GM18873 (cell line): ENCODE measurements around the gene TMPRSS11A.

ENCODE experiments used
- ATAC-seq: cut with Tn5 transposase; IDR thresholded peaks from one replicate; pipeline ENCODE4 v1.9.1; 2021; ENCODE audit warnings: mild to moderate bottlenecking, moderate library complexity, moderate number of reproducible peaks; ENCODE audit not compliant: unreplicated experiment, low FRiP score

TMPRSS11A gene

DNA sequence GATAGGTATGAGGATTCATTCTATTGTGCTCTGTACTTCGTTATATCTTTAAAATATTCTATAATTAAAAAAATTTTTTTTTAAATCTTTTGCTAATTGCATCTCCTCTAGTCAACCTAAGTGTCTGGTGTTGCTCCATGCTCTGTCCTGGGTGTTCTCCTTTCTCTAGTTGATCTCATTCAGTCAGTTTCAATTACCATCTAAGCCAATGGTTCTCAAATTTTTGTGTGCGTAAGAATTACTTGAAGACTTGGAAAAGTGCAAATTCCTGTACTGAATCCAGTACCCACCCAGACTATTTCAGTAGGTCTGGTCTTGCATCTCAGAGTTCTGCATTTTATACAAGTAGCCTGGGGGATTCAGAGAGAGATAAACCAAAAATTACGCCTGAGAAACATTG is 86.2 kb downstream of the TMPRSS11A start:
- ATAC-seq: no peak

DNA sequence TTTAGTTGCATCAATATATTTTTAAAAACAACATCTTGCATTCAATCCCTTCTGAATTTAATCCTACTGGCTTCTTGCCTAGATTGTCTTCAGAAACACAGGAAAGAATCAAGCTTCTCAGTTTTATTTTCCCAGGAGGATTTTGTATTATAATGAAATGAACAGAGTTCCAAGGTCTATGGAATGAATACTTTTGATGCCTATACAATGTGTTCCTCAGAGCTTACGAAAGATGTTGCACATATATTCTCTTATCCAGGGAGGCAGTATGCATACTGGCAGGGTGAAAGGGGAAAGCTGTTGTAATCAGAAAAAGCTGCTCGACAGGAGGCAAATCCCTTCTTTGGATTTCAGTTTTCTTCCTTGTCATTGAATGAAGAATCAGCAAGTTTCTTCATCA is 88.3 kb downstream of the TMPRSS11A start:
- no peak for ATAC-seq

DNA sequence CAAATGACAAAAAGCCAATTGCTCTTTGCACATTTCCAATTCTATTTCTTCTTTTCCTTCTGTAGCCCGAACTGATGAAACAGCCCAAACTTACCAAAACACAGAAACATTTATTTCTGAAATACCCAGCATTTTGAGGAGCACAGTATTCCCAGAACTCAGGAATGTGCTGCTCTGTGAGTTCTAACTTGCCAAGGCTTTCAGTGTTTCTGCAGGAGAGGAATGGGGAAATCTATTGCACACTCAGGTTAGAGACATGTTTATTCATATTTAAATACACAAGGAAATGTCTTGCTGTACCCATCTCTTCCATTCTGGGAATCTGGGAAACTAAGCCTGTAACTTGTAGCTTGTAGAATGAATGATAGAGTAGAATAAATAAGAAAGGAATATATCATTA is 90.2 kb downstream of the TMPRSS11A start:
- no peak for ATAC-seq

DNA sequence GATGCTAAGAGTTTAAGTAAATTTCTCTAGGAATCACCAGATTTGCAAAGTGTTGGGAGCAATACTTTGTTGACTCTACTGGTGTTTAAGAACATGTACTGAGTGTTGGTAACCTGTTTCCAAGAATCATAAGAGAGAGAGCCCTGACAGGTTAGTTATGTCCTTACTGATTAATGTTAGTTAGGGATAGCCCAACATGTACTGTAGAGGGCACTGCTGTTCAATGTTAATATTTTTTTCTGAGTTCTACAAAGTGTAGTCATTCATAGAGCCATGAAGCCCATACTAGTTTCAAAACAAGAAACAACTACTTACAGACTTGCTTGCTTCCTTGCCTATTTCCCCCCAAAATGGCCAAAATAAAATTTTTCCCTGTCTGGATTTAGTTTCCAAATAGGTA is 91.4 kb downstream of the TMPRSS11A start:
- peak; percentile 77 for ATAC-seq

DNA sequence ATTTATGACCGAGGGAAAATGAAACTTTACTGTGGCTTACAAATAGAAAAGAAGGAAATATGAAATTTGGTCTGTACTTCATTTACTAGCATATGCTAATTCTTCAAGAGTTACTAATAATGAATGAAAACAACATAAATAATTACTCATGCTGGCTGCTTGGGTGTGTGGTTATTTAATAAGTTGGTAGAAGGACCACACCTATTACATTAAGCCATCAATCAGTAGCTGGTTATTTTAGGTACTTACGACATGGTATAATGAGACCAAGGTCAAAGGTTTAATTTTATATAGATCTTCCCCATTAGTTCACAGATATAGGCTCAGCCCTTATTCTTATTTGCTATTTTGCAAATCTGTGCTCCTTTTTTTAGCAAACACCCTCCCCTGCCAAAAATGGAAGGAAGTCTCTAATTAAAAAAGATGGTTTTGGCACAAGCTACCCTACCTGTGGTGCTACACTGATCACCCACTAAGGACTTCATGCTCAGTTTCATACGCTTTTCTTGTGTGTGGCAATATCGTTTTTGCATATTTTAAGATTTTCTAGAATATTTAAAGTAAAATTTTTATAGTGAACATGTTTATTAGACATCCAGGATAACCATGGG is 93.6 kb downstream of the TMPRSS11A start:
- ATAC-seq: no peak

DNA sequence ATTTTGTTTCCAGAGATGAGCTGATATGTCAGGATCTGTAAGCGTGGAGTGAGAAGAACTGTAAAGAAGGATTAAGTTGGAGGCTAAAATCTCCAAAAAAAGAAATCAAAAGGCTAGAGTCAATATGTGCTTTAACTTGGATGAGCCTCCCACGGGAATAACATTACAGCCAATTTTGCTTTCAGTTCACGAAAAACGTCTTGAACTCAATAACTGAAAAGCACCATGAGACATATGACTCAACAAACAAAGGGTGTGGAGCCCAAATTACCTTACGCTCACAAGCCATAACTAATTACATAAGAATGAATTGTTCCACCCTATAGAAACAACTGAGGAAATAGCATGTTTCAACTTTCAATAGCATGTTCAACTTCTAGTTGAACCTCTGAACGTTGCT is 101.8 kb downstream of the TMPRSS11A start:
- no peak for ATAC-seq
